GM23248 (cell line): ENCODE data around the gene NAPSA. TPM values are rescaled to one million over a fixed set of nuclear protein-coding genes. Genes with fewer than 3 reads are reported as not detected.

Source experiments
- DNase-seq: peaks from one replicate; pipeline ENCODE4 v3.0.0-alpha.2; 2015
- H2AFZ ChIP-seq: fragments of 200-600 bp; sonication (generic); 2 replicates; pipeline ENCODE4 v1.6.1; 2016; ENCODE audit warnings: antibody characterized with exemption
- H3F3A ChIP-seq: fragments of 200-600 bp; sonication (generic); 2 replicates; pipeline ENCODE4 v1.6.1; 2016; ENCODE audit warnings: mild to moderate bottlenecking, antibody characterized with exemption, mixed run types; ENCODE audit not compliant: insufficient read depth
- H3K27ac ChIP-seq: fragments of 200-600 bp; sonication (generic); 2 replicates; pipeline ENCODE4 v1.5.1; 2016; ENCODE audit warnings: mild to moderate bottlenecking
- H3K27me3 ChIP-seq: fragments of 200-600 bp; sonication (generic); replicated peaks from 2 replicates; pipeline ENCODE4 v1.6.1; 2016; ENCODE audit warnings: mild to moderate bottlenecking; ENCODE audit not compliant: insufficient read depth
- H3K36me3 ChIP-seq: fragments of 200-600 bp; sonication (generic); 2 replicates; pipeline ENCODE4 v1.6.1; 2016; ENCODE audit warnings: low read depth, mild to moderate bottlenecking
- H3K4me1 ChIP-seq: fragments of 200-600 bp; sonication (generic); 2 replicates; pipeline ENCODE4 v1.6.1; 2016; ENCODE audit warnings: mild to moderate bottlenecking; ENCODE audit not compliant: insufficient read depth
- H3K4me2 ChIP-seq: fragments of 200-600 bp; sonication (generic); one replicate; pipeline ENCODE4 v1.6.1; 2016; ENCODE audit warnings: mild to moderate bottlenecking; ENCODE audit not compliant: unreplicated experiment
- H3K4me3 ChIP-seq: fragments of 200-600 bp; sonication (generic); 2 replicates; pipeline ENCODE4 v1.5.1; 2016; ENCODE audit warnings: mild to moderate bottlenecking
- H3K79me2 ChIP-seq: fragments of 200-600 bp; sonication (generic); 2 replicates; pipeline ENCODE4 v1.6.1; 2016; ENCODE audit warnings: mild to moderate bottlenecking; ENCODE audit not compliant: insufficient read depth
- H3K9ac ChIP-seq: fragments of 200-600 bp; sonication (generic); 2 replicates; pipeline ENCODE4 v1.6.1; 2016; ENCODE audit warnings: mild to moderate bottlenecking
- H3K9me2 ChIP-seq: fragments of 200-600 bp; sonication (generic); 2 replicates; pipeline ENCODE4 v1.6.1; 2016; ENCODE audit warnings: mixed run types, mild to moderate bottlenecking, moderate library complexity; ENCODE audit not compliant: insufficient read depth
- H3K9me3 ChIP-seq: fragments of 200-600 bp; sonication (generic); one replicate; pipeline ENCODE4 v1.6.1; 2017; ENCODE audit warnings: low read depth
- H4K20me1 ChIP-seq: fragments of 200-600 bp; sonication (generic); 2 replicates; pipeline ENCODE4 v1.6.0; 2016; ENCODE audit not compliant: insufficient read depth
- EZH2 ChIP-seq: fragments of 200-600 bp; sonication (generic); IDR thresholded peaks from 2 replicates; pipeline ENCODE4 v1.6.1; 2018; ENCODE audit warnings: antibody characterized with exemption, mild to moderate bottlenecking; ENCODE audit not compliant: insufficient read depth, poor library complexity, severe bottlenecking
- EZH2phosphoT487 ChIP-seq: fragments of 200-600 bp; sonication (generic); IDR thresholded peaks from 2 replicates; pipeline ENCODE4 v1.6.1; 2018; ENCODE audit warnings: antibody characterized with exemption, moderate library complexity, mild to moderate bottlenecking, low read depth; ENCODE audit not compliant: insufficient read depth
- WGBS, 2 experiments: methylation state at CpG; one replicate each; pipeline ENCODE4 v1.1.6; 2015 to 2017; ENCODE audit warnings: low lambda C conversion rate in 2 of 2, low coverage in 1 of 2; ENCODE audit errors: missing lambda C conversion rate in 2 of 2; 5-methylcytosine and 5-hydroxymethylcytosine counted together
- in situ Hi-C: fragments of 300-500 bp; cut with MboI; formaldehyde crosslinking; loops from 2 replicates; pipeline ENCODE4 v1.15.0; 2020
- polyA plus RNA-seq: library from polyadenylated mRNA; unstranded; fragments of >200 nt; fragmentation: Nextera tagmentation; extraction: Ambion mirVana; gene quantifications from 2 replicates; pipeline ENCODE4 v1.2.1, GENCODE V29; 2016
- total RNA-seq: library from RNA; depleted of rRNA; stranded (reverse); fragments of >200 nt; shearing (Covaris generic); gene quantifications from 2 replicates; pipeline ENCODE4 v1.2.3, GENCODE V29; 2014

The NAPSA gene
- total and polyA plus RNA-seq, 2 experiments from 2014 or later, result 0.15 to 0.32 TPM

GRCh38 chr19:50328873-50329145 lies 36.6 kb downstream of the NAPSA start:
- H4K20me1 ChIP-seq, result no peaks in the 10 kb centered on the region
- no peaks in the 10 kb centered on the region for H3K4me1 ChIP-seq
- no peak overlapping the region for H3K27ac ChIP-seq
- H3K4me3 ChIP-seq, result no peak overlapping the region
- no peak overlapping the region for H3K4me2 ChIP-seq
- H3K27me3 ChIP-seq, result peaks cover 54% of the 10 kb centered on the region
- H3K9me2 ChIP-seq, result no peaks in the 10 kb centered on the region
- H3F3A ChIP-seq, result no peaks in the 10 kb centered on the region
- H3K79me2 ChIP-seq, result no peaks in the 10 kb centered on the region
- no peaks in the 10 kb centered on the region for H3K9me3 ChIP-seq
- H2AFZ ChIP-seq, result no peak overlapping the region
- TF ChIP-seq EZH2phosphoT487 (no peak), EZH2 (no peak)
- WGBS, 2 experiments, result 4 to 5% methylated on average over 14 to 40 of the region's 40 CpGs
- in situ Hi-C loops, result no loop called here
- H3K9ac ChIP-seq, result no peak overlapping the region
- no peak for DNase-seq
- no peaks in the 10 kb centered on the region for H3K36me3 ChIP-seq

- Histone ChIP-seq H3K27ac (no peak overlapping the region), H2AFZ (no peak overlapping the region), H3K9me2 (no peaks in the 10 kb centered on the region), H3K4me2 (no peak overlapping the region), H4K20me1 (no peaks in the 10 kb centered on the region), H3K4me1 (no peaks in the 10 kb centered on the region), H3K36me3 (no peaks in the 10 kb centered on the region), H3K9ac (no peak overlapping the region), H3K27me3 (peaks cover 54% of the 10 kb centered on the region), H3K4me3 (no peak overlapping the region), H3K9me3 (no peaks in the 10 kb centered on the region), H3K79me2 (no peaks in the 10 kb centered on the region), H3F3A (no peaks in the 10 kb centered on the region)
- 3 to 6% methylated on average over 36 to 63 of the region's 104 CpGs for WGBS, 2 experiments
- DNase-seq, result peak; percentile 55
- in situ Hi-C loops, result no loop called here
- TF ChIP-seq EZH2phosphoT487, result no peak
- TF ChIP-seq EZH2, result peak; percentile 73
Observed at GRCh38 chr19:50328224-50328872, 37.1 kb downstream of the NAPSA start.

- no peak for DNase-seq
- Histone ChIP-seq H3K9me2 (no peaks in the 10 kb centered on the region), H3K36me3 (no peaks in the 10 kb centered on the region), H3K4me1 (no peaks in the 10 kb centered on the region), H3K4me3 (no peak overlapping the region), H4K20me1 (no peaks in the 10 kb centered on the region), H3K27me3 (peaks cover 49% of the 10 kb centered on the region), H3K27ac (no peak overlapping the region), H3K79me2 (no peaks in the 10 kb centered on the region), H2AFZ (no peak overlapping the region), H3F3A (no peaks in the 10 kb centered on the region), H3K9ac (no peak overlapping the region), H3K9me3 (no peaks in the 10 kb centered on the region), H3K4me2 (no peak overlapping the region)
- WGBS, 2 experiments, result 3 to 8% methylated on average over 5 to 15 of the region's 20 CpGs
- in situ Hi-C loops, result no loop called here
- TF ChIP-seq EZH2 (no peak), EZH2phosphoT487 (no peak)
Observed at GRCh38 chr19:50327461-50328223, 37.8 kb downstream of the NAPSA start.

- 6 to 8% methylated on average over 4 of the region's 4 CpGs for WGBS, 2 experiments
- Histone ChIP-seq H3K36me3 (no peaks in the 10 kb centered on the region), H2AFZ (no peak overlapping the region)
Observed at GRCh38 chr19:50327013-50327412, 38.4 kb downstream of the NAPSA start.

More at GRCh38 chr19:50327013-50327412, 38.4 kb downstream of the NAPSA start:
- Histone ChIP-seq H3K4me2 (no peak overlapping the region), H3K27ac (no peak overlapping the region), H3K27me3 (peaks cover 43% of the 10 kb centered on the region), H3K4me1 (no peaks in the 10 kb centered on the region), H4K20me1 (no peaks in the 10 kb centered on the region), H3K79me2 (no peaks in the 10 kb centered on the region), H3K9me3 (no peaks in the 10 kb centered on the region), H3K9ac (no peak overlapping the region), H3K4me3 (no peak overlapping the region), H3K9me2 (no peaks in the 10 kb centered on the region), H3F3A (no peaks in the 10 kb centered on the region)
- TF ChIP-seq EZH2phosphoT487 (no peak), EZH2 (no peak)
- DNase-seq, result no peak
- in situ Hi-C loops, result no loop called here
